Activated CD8-positive, alpha-beta memory T cell treated with anti-CD3 and anti-CD28 coated beads for 1 hour (primary cell): ENCODE measurements around the gene NUB1.
A peak's percentile ranks its signal among the peaks of the same experiment; 100 is the strongest.

Source experiments
- DNase-seq, 2 donors: peaks; one replicate each; pipeline ENCODE4 v3.0.0-alpha.2; 2020; ENCODE audit warnings: low read depth in 1 of 2; ENCODE audit errors: extremely low read depth in 1 of 2

Gene NUB1

DNA sequence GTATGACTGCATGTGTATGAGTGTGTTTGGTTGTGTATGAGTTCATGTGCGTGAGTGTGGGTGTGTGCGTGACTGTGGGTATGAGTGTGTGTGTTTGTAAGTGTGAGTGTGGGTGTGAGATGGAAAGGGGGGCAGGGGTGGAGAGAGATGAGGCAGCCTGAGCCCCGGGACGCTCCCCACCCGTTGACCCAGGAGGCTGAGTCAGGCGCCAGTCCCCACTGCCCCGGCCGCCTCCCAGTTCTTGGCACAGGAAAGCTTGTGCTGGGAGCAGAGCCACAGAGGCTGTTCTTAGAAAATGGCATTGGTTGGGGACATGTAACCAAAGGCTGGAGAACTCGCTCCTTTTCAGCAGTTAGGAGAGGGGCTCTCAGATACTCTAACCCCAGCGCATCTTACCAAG is 27.8 kb upstream of the NUB1 start:
- DNase-seq = no peak

DNA sequence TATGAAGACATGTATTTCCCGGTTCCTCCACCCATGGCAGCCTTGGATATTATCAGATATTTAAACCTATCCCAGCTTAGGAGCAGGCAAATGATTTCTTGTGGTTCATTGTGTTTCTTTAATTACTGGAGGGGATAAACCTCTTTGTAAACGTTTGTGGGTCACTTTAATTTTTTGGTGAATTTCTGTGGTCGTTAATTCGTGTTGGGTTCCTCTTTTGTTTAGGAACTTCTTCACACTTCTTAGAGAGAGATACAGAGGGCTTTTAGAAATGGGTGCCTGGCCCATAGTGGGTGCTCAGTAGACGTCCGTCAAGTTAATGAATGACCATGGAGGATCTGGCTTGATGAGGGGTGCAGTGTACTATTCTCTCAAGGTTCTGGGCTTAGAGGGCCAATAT is 27.2 kb upstream of the NUB1 start:
- DNase-seq = no peak

DNA sequence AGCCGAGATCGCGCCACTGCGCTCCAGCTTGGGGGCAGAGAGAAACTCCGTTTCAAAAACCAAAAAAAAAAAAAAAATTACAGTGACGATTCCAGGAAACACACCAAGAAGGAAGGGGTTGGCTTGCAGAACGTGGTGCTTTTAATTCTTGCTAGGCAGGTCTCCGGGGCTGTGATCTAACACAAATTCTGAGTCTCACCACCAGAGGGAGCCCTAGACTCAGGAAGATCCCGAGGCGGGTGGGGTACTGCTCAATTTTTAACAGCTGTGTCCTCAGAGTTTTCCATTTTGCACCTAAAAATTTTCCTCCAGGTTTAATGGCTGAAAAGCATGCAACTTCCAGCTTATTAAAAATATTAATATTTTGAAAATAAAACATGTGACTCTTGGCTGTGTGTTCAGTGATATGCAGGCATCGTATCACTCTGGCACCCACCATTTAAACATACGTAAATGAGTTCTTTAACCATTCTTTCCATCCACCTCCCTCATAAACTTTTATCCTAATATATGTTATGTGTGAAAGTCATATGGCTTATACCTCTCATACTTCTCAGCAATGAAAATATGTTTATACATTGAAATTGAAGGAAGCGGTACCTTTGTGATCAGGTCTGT is 26.5 kb upstream of the NUB1 start:
- DNase-seq = peak; percentile 49 to 61

DNA sequence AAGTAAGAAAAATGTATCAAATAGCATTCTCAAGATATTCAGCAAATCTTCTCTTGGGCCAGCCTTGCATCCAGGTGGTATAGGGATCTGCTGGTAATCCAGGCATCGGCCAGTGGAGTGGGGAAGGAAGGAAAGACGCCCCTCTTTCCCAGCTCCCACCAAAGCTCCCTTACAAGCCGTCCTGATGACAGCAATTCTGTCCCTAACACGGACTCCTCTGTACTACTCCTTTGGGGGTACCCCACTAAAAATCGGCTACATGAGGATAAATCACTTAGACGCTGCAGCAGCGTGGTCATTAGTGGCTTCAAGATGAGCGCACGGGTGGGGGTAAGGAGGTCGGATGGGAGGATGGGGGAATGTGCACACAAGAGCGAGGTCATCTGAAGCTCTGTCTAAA is 24.7 kb upstream of the NUB1 start:
- no peak for DNase-seq

DNA sequence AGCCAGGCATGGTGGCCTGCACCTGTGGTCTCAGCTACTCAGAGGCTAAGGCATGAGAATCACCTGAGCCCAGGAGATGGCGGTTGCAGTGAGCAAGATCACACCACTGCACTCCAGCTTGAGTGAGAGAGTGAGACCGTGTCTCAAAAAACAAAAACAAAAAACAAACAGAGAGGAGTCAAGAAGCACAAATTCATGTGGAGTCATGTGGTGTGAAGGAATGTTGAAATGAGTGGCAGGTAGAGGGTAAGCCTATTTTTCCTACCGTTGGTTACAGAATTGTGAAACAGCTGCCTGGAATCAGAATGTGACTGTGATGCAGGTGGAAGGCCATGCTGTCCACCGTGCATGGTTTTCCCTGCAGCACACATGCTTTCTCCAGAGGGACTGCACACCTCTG is 23.7 kb upstream of the NUB1 start:
- DNase-seq = no peak

DNA sequence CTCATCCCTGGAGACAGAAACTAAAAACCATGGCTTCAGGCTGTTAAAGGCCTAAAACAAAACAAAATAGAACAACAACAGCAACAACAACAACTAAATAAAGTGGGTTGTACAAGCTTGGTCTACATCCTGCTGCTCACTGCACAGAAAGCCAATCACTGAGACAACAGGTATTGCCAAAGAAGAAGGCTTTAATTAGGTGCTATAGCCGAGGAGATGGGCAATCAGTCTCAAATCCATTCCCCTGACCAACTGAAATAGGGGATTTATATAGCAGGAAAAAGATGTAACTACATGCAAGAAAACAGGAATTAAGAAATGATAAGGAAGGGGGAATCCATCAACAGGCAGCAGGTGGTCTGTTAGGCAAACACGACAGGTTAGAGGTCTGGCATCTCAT is 22.4 kb upstream of the NUB1 start:
- no peak for DNase-seq

DNA sequence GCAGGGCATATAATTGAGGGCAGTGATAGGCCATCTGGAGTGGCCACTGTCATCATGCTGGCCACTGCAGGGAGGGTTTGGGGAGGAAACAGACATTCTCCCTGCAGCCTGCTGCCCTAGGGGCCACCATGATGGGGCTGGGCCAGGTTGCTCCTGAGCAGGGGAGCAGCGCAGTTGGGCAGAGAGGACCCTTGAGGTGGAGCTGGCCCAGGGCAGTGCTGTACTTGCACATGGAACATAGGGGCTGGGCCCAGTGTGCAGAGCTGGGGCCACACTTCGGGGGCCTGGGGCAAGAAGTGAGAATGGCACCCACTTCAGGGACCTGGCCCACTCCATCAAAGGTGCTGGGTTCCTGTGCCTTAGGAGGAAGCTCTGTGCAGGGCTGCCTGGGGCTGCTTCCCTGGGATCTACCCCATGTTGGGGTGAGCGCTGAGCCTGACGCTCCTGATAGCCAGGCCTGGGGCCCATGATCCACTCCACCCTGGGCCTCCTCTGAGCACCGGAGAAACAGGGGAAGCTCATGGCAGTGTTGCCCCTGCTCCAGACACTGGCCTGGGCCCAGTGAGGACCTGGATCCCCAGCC is 21.3 kb upstream of the NUB1 start:
- no peak for DNase-seq

DNA sequence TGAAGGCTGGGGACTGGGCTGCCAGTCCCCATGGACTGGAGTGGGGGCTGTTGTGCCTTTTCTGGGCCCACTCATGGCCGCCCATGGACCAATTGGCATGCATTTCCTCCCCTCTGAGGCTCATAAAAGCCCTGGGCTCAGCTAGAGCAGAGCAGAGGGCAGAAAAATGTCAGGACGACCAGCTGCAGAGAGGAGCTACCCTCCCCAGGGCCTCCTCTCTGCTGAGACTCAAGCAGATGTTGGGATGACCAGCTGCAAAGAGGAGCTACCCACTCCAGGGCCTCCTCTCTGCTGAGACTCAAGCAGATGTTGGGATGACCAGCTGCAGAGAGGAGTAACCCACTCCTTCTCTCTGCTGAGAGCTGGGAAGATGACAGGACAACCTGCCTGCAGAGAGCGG is 20.3 kb upstream of the NUB1 start:
- no peak for DNase-seq

DNA sequence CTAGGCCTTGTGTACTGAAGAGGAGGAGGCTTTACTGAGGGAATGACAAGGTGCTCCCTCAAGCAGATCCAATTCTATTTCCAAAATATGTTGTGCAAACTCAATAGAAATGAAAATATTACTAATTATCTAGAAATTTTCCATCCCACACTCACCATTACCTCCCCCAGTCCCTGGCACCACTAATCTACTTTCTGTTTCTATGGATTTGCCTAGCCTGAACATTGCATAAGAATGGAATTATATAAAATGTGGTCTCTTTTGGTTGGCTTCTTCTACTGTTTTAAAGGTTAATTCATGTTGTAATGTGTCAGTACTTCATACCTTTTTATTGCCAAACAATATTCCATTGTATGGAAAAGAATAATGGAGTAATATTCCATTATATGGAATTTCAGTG is 18.7 kb upstream of the NUB1 start:
- DNase-seq = no peak

DNA sequence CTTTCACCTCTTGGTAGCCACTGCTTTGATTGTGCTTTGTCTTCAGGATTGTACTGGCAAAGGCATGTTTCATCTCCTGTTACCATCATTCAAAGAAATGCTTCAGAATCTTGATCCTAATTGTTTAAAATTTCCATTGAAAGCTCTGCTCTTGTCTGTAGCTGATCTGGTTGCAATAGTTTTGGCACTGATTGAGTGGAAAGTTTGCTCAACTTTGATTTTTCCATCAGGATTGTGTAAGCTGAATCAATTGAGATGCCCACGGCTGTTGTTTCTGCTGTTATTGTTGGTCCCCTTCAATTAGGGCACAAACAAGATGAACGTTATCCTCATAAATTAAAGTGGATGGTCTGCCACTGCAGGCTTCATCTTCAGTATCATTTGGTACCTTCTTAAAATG is 14.6 kb upstream of the NUB1 start:
- DNase-seq = no peak

DNA sequence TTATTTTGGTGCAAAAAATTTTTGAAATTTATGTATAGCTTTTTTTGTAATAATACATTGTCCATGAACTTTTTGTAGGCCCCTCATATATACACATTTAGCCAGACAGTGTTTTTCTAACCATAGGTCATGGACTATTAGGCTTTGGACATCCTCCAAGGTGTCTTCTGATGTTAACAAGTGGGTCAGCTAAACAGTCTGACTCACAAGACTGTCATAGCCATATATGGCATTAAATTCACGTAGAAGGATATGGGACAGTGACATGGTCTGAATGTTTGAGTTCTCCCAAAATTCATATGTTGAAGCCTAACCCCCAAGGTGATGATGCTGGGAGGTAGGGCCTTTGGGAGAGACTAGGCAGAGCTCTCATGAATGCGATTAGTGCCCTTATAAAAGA is 14.0 kb upstream of the NUB1 start:
- no peak for DNase-seq

DNA sequence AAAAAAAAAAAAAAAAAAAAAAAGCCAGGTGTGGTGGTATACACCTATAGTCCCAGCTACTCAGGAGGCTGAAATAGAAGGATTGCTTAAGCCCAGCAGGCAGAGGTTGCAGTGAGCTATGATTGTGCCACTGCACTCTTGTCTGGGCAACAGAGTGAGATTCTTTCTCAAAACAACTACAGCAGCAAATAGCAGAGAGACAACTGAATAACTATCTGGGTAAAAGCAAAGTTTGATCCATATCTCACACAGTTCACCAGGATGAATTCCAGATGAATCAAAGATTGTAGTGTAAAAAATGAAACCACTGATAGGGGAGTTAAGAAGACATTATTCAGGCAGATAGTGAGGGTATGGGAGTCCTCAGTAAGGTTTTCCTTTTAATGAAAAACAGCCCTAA is 11.4 kb upstream of the NUB1 start:
- DNase-seq = no peak

DNA sequence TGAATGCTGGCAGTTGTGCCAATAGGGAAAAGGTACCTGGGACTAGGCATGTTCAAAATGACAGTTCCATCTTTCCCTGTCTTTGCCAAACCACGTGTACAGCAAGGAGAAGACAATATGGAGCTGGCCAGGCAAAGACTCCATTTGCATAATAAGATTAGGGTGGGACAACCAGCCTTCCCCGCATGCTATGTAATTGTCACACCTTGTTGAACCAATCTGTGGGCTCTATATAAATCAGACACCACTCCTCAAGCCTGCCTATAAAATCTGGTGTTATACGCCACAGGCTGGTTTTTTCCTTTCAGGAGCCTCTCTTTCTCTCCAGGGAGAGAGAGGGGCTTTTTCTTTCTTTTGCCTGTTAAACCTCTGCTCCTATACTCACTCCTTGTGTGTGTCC is 11.0 kb upstream of the NUB1 start:
- DNase-seq = no peak

DNA sequence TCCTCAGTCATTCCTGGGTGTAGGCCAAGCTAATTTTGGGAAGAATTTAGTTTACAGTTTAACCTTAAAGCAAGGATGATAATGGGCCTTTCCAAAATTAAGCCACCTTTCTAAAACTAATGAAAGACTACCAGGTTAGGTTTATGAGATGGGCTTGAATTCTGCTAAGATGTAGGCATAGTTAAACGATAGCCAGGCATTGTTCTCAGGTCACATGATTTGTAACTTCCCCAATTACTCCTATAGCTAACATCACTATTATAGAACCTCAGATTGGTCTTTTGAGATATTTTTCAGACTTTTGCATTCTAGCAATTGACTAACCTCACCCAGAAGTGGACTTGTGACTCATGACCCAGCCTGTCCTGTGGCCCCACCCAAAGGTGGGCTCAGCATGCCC is 7.0 kb upstream of the NUB1 start:
- no peak for DNase-seq

DNA sequence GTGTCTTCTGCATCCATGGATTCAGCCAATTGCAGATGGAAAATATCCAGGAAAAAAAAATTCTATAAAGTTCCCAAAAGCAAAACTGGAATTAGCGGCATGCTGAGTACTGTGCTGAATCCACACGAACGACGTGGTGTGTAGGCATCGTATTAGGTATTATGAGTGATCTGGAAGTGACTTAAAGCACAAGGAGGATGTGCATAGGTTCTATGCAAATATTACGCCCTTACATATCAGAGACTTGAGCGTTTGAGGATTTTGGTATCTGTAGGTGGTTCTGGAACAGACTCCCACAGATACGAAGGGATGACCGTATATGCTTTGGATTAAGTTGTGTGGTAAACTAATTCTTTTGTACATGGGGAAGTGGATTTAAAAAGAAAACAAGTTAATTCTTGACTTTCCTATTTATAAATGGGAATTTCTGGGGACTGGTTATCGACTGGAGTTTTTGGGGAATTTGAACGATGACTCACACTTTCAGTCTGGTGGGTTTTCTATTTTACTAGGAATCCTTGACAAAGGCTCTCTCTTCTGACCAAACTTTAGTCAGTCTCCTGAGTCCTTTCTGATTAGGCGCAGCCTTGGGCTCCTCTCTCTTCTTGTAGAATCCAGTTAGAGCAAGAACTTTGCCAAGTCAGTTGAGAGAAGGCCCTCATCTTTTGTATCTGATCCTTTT is 5.4 kb upstream of the NUB1 start:
- DNase-seq = no peak

DNA sequence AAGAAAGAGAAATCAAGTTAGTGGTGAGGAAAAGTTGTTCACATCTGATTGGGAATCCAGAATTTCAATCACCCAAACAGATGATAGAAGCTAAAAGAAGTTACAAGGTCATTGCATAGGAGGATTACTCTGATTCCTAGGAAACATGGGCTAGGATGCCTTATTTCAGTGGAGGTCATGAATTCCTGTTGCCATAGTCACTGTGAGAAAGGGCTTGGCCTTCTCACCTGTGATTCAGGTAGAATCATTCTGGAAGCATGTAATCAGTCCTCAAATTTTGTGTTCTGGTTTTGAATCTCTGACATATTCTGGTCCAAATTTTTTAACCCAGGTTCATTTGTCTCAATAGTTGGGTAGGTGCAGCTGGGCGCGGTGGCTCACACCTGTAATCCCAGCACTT is 4.3 kb upstream of the NUB1 start:
- DNase-seq = no peak

DNA sequence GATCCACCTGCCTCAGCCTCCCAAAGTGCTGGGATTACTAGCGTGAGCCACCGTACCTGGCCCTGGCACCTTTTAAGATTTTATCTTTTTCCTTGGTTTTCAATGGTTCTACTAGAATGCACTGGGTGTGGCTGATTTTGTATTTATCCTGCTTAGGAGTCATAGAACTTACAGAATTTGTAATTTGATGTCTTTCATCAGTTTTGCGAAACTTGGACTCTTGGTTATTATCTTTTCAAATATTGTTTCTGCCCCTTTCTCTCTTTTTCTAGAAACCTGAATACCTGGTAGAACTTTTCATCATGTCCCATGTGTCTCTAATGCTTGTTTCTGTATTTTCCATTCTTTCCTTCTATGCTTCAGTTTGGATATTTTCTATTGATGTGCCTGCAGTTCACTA is 2.8 kb upstream of the NUB1 start:
- DNase-seq = no peak

DNA sequence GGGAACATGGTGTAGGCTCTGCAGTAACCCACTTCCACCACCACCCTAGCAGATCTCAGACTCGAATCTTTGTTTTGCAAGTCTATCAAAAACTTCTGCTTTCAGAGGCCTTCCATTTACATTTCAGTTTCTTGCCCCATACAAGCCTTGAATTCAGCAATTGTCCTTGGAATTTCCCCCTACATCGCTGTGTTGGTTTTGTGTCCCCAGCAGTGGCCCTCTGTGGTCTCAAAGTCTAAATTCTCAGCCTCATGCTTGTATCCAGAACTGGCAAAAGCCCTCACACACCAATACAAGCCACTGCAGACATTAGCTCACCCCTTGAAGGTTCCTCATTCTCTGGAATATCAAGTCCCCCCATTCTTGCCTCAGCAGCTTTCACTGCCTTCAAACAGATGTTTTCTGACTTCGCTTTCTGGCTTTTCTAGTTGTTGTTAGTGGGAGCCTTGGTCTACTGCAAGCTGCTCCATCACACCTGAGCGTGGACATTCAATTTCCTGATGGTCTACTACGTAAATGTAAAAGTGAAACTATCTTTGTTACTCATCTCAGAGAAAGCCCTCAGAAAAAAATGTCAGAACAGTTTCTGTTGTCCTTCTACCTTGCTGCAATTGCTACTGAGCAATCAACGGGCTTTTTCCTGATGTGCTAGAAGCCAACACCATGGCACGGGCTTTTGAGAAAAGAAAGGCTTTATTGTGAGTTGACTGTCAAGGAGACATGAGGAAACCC is 1.8 kb upstream of the NUB1 start:
- DNase-seq = no peak

DNA sequence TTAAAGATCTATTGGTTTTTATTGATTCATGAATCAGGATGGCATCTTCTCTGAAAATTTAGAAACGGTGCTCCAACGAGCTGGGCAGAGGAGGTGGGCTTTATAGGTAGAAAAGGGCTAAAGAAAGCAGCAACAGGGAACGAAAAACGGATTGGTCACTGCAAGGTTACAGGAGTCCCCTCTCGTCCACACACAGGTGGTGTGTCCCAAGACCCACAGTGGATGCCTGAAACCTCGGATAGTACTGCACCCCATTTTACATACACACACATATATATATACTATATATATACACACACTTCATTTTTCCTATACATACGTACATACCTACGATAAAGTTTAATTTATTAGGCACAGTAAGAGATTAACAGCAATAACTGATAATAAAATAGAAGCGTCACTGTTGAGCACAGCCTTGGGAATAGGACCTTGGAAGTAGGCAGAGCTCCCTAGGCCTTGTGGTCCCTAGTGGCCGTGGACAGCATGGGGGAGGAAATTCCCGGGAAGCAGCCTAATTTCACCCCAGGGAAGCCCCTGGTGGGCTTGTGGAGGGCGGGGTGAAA is 737 bp upstream of the NUB1 start:
- DNase-seq = no peak

DNA sequence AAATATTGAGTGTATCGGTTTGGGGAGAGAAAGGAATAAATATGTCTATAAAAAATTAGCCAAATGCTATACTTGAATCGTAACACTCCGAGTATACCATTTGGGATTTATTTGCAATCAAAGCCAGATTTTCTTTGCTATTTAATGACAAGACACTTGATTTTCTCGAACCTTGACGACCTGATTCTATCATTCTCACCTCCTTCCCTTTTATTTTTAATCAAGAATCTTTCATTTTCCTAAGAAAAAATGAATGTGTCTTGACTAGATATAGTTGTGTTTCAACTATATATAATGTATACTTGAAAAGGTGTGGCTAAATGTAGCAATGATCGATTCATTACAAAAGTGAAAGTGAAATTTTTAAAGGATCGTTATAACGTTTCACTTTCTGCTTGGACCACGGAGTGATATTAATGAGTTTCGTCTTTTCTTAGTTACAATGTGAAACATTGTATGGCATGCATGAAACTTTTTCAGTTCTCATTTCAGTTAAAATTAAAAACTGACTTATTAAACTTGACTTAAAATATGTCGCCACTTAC is 562 bp downstream of the NUB1 start:
- no peak for DNase-seq

DNA sequence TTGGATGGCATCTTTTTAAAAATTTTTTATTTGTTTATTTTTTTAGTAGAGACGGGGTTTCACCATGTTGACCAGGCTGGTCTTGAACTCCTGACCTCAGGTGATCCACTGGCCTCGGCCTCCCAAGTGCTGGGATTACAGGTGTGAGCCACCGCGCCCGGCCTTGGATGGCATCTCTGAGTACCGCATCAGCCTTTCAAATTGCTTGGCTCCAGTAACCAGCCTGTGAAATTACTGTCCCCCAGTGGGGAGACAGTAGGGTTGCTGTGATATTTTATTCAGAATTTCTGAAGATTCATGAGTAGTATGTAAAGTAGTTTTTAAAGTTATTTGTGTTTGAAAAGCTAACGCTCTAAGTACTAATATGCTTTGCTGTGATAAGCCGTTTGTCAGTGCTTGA is 1.2 kb downstream of the NUB1 start:
- DNase-seq = no peak

DNA sequence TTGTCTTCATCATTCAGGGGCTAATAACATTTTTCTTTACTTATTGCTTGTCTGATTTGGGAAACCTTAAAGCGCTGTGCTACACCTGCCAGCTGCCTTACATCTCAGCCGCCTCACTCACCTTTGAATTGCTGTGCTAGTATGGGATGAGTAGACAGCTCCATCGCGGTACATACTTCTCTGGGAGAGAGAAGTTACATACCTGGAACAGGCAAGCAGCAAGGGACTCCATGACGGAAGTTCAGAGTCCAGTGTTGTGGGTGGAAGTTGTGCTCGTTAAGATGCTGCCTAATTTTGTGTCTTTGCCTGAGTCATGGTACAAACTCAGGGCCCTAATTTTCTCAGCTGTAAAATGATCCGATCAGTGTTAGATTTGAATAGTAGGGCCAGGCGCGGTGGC is 1.9 kb downstream of the NUB1 start:
- no peak for DNase-seq
